ENCODE data around the gene MRPS18A.

- TF ChIP-seq CTCF (IDR thresholded peaks at IDR 0.05) (no peak), POLR2A (IDR thresholded peaks at IDR 0.05) (no peak)
Observed at GRCh38 chr6:43679057-43679456, 8.5 kb downstream of the MRPS18A start.

Measured in testis (tissue), 2 donors.